ENCODE results near the gene AKAP12.
A peak's percentile ranks its signal among the peaks of the same experiment; 100 is the strongest.

The AKAP12 gene

GRCh38 chr6:151269321-151269995 is 29.7 kb downstream of the AKAP12 start:
- no peak overlapping the region for H3K4me3 ChIP-seq
- H3K27ac ChIP-seq = peak overlapping the region in 2 of 21 experiments; percentile 31 to 36

- Histone ChIP-seq H3K27ac (no peak overlapping the region), H3K4me3 (no peak overlapping the region)
Observed at GRCh38 chr6:151275121-151275520, 35.4 kb downstream of the AKAP12 start.

GRCh38 chr6:151275566-151275965 is 35.8 kb downstream of the AKAP12 start:
- no peak overlapping the region for H3K4me3 ChIP-seq
- no peak overlapping the region for H3K27ac ChIP-seq

- H3K27ac ChIP-seq = no peak overlapping the region
- H3K4me3 ChIP-seq = no peak overlapping the region
Observed at GRCh38 chr6:151276112-151276740, 36.5 kb downstream of the AKAP12 start.

GRCh38 chr6:151279891-151280290 is 40.1 kb downstream of the AKAP12 start:
- no peak overlapping the region for H3K27ac ChIP-seq
- no peak overlapping the region for H3K4me3 ChIP-seq

- no peak overlapping the region for H3K4me3 ChIP-seq
- H3K27ac ChIP-seq = no peak overlapping the region
Observed at GRCh38 chr6:151280859-151281258, 41.1 kb downstream of the AKAP12 start.

GRCh38 chr6:151284012-151284411 is 44.2 kb downstream of the AKAP12 start:
- H3K4me3 ChIP-seq = no peak overlapping the region
- H3K27ac ChIP-seq = no peak overlapping the region

- Histone ChIP-seq H3K27ac (peak overlapping the region in 1 of 21 experiments; percentile 0), H3K4me3 (no peak overlapping the region)
Observed at GRCh38 chr6:151284548-151285017, 44.8 kb downstream of the AKAP12 start.

- no peak overlapping the region for H3K4me3 ChIP-seq
- no peak overlapping the region for H3K27ac ChIP-seq
Observed at GRCh38 chr6:151285122-151285521, 45.4 kb downstream of the AKAP12 start.

GRCh38 chr6:151286214-151286613 is 46.4 kb downstream of the AKAP12 start:
- no peak overlapping the region for H3K27ac ChIP-seq

GRCh38 chr6:151288712-151289398 is 49.1 kb downstream of the AKAP12 start:
- Histone ChIP-seq H3K27ac (no peak overlapping the region), H3K4me3 (no peak overlapping the region)

More at GRCh38 chr6:151286214-151286613, 46.4 kb downstream of the AKAP12 start:
- H3K4me3 ChIP-seq = no peak overlapping the region

- Histone ChIP-seq H3K4me3 (no peak overlapping the region), H3K27ac (no peak overlapping the region)
Observed at GRCh38 chr6:151289399-151290007, 49.7 kb downstream of the AKAP12 start.

GRCh38 chr6:151290877-151291721 is 51.3 kb downstream of the AKAP12 start:
- H3K4me3 ChIP-seq = no peak overlapping the region

GRCh38 chr6:151291722-151292059 is 51.9 kb downstream of the AKAP12 start:
- Histone ChIP-seq H3K27ac (no peak overlapping the region), H3K4me3 (no peak overlapping the region)

More at GRCh38 chr6:151290877-151291721, 51.3 kb downstream of the AKAP12 start:
- no peak overlapping the region for H3K27ac ChIP-seq

GRCh38 chr6:151292974-151293687 is 53.4 kb downstream of the AKAP12 start:
- Histone ChIP-seq H3K27ac (no peak overlapping the region), H3K4me3 (no peak overlapping the region)

- Histone ChIP-seq H3K27ac (no peak overlapping the region), H3K4me3 (no peak overlapping the region)
Observed at GRCh38 chr6:151293688-151294016, 53.9 kb downstream of the AKAP12 start.

GRCh38 chr6:151294561-151295101 is 54.9 kb downstream of the AKAP12 start:
- no peak overlapping the region for H3K4me3 ChIP-seq
- H3K27ac ChIP-seq = no peak overlapping the region

- H3K27ac ChIP-seq = no peak overlapping the region
- H3K4me3 ChIP-seq = no peak overlapping the region
Observed at GRCh38 chr6:151297886-151298285, 58.1 kb downstream of the AKAP12 start.

- no peak overlapping the region for H3K4me3 ChIP-seq
- no peak overlapping the region for H3K27ac ChIP-seq
Observed at GRCh38 chr6:151299011-151299410, 59.2 kb downstream of the AKAP12 start.
